H4 (cell line): ENCODE data around the gene MIDN. TPM values are rescaled to one million over a fixed set of nuclear protein-coding genes. Genes with fewer than 3 reads are reported as not detected.
"Not testable (repeated sequence)": the region's sequence is repeated elsewhere in the genome, so short reads cannot be mapped to it uniquely, and the experiment has no call there.

Source experiments
- DNase-seq: peaks from one replicate; pipeline ENCODE4 v3.0.0-alpha.2; 2015; ENCODE audit warnings: low spot score
- total RNA-seq: library from RNA; depleted of rRNA; stranded (reverse); fragments of >200 nt; shearing (Covaris generic); gene quantifications from 2 replicates; pipeline ENCODE4 v1.2.3, GENCODE V29; 2014

Gene MIDN
- total RNA-seq, 1 experiment from 2014 or later = 4.2 TPM

DNA sequence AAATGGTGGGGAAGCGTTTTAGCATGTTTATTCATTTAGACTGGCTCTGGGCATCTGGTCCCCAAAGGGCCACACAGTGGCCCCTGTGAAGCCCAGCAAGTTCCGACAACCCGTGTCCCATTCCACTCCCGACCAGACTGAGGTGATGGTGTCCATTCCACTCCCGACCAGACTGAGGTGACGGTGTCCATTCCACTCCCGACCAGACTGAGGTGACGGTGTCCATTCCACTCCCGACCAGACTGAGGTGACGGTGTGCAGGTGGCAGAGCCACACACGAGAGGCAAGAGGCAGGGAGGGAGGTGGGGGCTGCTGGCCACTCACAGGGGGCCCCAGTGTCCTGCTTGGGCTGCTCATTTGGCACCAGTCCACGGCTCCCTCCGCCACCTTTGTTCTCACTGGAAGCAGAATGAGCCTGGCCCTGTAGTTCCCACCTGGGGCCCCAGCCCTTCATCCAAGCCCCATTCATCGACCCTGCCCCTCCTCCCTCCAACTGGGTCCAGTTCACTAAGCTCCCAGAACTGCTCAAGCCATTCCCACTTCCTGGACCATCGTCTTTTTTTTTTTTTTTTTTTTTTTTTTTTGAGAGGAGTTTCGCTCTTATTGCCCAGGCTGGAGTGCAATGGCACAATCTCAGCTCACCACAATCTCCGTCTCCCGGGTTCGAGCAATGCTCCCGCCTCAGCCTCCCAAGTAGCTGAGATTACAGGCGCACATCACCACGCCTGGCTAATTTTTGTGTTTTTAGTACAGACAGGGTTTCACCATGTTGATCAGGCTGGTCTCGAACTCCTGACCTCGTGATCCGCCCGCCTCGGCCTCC, 1.9 kb upstream of the MIDN start:
- DNase-seq = not testable (repeated sequence)

DNA sequence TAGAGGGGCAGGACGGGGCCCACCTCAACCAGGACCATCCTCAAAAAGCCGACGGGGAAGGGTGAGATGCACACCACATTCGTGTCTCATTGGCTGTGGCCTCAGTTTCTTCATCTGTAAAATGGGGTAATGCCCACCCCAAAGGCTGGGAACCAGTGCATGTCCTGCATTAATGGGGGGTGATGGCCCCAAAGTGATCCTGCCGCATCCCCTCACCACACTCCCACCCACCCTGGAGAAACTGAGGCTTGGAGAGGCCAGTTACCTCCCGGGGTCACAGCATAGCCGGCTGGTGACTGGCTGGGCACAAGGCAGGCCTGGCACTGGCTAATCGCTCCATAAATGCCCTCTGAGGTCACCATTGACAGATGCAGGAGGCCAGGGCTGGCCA, 640 bp upstream of the MIDN start:
- no peak for DNase-seq

GRCh38 chr19:1248786-1249297, 459 bp downstream of the MIDN start:
- DNase-seq = peak; percentile 77

DNA sequence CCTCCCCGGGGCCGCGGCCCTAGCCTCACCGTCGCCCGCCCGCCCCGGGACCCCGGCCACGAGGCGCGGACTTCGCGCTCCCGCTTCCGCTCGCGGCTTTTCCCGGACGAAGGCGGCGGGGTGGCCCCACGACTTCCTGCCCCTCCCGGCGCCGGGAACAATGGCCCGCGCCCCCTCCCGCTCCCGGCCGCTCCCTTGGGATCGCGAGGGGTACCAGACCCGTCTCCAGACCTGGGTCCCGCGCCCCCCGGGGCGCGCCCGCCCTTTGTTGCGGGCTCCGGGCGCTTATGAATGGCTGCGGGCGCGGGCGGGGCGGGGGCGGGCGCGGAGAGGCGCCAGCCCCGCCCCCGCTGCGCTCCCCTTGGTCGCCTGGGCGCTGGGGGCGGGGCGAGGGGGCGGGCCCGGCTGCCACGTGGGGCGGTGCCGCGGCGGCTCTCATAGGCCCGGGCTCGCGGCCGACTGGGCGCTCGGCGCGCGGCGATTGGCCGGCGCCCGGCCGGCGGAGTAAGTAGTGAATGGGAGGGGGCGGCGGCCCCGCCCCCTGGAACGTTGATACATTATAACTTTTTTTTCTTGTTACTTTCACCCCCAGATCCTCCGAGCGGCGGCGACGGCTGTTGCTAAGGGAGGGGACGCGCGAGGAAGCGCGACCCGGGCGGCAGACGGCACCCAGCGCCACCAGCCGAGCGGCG, 1.1 kb downstream of the MIDN start:
- peak; percentile 90 for DNase-seq

GRCh38 chr19:1249990-1250436, 1.6 kb downstream of the MIDN start:
- no peak for DNase-seq

DNA sequence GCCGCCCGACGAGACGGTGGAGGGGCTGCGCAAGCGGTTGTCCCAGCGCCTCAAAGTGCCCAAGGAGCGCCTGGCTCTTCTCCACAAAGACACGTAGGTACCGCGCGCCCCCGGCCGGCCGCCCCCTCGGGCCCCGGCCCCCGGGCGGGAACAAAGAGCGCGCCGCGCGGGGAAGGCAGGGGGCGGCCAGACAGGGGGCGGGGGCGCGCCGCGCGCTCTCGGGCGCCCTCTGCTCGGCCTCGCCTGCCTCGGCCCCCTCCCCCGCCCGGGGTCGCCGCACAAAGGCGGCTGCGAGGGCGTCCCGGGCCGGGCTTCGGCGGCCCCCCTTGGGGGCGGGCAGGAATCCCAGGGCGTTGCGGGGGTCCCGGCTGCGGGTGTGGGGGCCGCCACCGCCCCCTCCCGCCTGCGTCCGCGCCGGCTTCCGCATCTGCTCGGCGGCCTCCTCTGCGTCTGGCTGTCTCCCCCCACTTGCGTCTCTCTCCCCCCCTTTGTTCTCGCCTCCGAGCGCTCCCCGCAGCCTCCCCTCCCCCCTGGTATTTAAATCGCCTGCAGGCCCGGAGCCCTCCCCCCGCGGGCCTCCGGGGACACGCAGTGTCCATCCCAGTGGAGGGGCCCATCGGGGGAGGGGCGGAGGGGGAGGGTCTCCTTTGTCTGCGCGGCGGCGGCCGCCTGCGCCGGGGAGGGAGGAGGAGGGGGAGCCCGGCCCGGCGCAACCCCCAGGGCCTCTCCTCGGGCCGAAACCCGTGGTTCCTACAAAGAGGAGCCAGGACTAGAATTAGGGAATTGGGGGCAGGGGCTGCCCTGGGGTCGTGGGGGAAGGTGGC, 2.3 kb downstream of the MIDN start:
- DNase-seq = peak; percentile 71

DNA sequence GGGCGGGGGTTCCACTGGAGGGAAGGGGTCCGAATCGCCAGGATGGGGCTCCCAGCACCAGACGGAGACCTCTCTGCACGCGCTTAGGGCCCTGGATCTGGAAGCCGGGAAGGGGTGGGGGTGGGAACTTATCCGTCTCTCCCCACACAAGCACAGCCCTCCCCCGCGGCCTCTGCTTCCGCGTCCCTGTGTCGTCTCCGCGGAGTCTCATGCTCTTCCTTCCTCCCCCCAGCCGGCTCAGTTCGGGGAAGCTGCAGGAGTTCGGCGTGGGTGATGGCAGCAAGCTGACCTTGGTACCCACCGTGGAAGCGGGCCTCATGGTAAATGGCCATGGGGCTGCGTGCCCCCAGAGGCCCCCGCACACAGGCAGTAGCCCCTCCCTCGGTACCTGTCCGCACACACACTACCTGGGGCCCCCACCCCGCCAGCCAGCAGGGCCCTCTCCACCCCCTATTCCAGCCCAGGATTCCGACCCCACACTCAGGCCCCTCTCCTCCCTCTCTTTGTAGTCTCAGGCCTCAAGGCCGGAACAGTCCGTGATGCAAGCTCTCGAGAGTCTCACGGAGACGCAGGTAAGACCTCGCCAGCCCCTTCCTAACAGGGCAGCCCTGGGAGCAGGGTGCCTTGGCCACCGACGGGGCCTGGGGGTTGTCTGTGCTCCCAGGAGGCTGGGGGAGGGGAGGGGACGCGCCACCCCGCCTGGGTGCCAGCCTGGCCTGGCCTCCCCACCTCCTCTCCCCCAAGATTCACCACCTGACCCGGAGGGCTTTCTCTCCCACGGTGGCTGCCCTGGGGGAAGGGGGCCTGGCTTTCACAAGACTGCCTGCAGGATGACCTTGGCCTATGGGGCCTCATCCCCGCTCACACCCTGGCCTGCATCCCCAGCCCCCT, 3.2 kb downstream of the MIDN start:
- peak; percentile 51 for DNase-seq

DNA sequence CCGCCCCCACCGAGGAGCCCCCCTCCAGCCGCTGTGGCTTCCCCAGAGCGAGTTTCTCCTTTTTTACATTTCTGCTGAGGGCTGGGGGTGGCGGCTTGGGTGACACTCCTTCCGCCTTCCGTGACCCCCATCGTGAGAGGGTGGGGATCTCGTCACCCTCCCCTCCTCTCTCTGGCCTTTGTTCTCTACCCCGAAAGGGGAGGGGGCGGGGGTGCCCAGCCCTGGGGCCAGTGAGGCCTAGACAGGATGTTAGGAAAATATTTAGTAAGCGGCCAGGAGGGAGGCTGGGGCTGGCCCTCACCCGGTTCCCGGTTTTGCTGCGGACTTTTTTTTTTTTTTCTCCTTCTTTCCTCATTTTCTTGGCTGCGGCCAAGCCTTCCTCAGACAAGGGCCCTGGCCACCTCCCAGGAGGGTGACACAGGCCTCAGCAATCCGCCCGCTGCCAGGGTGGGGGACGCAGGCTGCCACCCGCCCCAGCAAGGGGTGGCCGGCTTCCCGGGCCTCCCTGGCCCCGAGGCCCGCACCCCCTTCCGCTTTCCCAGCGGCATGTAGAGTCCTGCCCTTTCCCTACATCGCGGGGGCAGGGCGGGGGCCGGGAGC, 3.9 kb downstream of the MIDN start:
- peak; percentile 86 for DNase-seq

DNA sequence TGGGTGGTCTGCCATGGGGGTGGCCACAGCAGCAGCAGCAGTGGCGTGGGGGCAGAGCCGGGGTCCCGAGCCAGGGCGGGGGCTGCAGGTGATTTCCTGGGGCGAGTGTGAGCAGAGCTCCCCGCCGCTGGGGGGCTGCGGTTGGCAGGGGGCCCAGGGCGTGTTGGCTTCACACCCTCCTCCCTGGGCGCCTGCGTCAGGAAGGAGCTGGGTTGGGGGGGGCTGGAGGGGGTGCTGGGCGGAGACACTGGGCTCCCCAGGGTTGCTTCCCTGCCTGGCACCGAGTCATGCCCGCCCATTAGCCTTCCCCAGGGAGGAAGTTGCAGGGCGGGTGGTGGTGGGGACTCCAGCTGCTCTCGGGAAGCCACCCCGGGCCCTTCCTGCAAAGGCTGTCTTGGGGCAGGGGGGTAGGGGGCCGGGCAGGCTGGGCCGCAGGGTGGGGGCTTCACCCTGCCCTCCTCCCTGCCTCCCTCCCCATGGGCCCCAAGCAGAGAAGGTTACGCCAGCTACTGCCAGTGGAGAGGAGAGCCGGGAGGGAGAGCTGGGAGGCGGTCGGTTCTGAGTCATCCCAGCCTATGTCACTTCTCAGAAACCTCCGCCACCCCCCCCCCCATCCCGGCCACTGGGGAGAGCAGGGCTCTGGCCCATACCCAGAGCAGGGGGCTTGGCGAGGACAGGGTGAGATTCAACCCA, 4.6 kb downstream of the MIDN start:
- DNase-seq = peak; percentile 96

GRCh38 chr19:1253514-1254080, 5.2 kb downstream of the MIDN start:
- DNase-seq = peak; percentile 82

- DNase-seq = no peak
Observed at GRCh38 chr19:1254081-1254527, 5.7 kb downstream of the MIDN start.

DNA sequence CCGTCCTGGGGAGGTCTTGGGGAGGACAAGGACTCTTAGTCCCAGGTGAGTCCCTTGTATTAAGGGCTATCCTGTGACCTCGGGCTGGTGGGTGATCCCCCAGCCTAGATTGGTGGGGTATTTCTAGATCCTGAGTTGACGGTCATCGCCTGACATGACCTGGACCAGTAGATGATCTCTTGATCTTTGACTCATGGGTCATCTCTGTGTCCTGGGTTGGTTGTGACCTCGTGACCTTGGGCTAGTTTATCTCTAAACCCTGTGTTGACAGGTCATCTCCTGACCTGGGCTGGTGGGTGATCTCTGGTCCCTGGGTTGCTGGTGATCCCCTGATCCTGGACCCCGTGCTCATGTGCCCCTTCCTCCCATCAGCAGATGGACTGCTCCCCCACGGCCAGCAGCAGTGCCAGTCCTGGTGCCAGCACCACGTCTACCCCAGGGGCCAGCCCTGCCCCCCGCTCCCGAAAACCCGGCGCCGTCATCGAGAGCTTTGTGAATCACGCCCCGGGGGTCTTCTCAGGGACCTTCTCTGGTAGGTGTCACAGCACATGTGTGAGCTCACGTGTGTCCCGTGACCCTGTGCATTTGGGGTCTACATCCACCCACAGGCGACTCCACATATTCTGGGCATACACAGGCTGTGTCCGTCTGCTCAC, 6.3 kb downstream of the MIDN start:
- DNase-seq = no peak

DNA sequence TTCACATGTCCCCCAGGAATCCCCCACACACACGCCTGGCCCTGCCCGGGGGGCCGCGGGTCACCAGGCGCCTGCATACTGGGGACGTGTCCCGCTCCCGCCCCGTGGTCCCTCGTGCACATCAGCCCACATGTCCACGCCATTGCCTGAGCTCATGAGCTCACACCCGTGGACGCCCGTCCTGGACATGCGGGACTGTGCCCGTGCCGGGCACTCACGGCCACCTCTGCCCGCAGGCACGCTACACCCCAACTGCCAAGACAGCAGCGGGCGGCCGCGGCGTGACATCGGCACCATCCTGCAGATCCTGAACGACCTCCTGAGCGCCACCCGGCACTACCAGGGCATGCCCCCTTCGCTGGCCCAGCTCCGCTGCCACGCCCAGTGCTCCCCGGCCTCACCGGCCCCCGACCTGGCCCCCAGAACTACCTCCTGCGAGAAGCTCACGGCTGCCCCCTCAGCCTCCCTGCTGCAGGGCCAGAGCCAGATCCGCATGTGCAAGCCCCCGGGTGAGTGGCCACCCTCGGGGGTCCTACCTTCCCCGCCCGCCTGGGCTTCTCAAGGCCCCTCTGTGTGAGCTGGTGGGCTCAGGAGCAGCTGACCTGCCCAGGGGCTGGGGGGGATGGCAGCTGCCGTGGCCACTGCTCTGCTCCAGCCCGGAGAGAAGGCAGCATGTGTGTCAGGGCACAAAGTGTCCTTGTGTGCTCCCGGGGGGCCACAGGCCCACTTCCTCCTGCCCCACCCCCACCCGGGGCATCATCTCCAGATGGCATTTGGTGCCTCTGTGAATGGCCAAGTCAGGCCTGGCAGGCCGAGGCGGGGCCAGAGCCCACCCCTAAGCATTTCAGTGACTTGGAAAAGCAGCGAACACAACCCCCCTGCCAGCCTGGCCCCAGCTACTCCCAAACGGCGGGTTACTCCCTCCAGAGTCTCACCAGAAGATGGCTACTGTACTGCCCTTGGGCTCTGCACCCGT, 7.1 kb downstream of the MIDN start:
- no peak for DNase-seq

GRCh38 chr19:1256646-1257474, 8.5 kb downstream of the MIDN start:
- DNase-seq = no peak

DNA sequence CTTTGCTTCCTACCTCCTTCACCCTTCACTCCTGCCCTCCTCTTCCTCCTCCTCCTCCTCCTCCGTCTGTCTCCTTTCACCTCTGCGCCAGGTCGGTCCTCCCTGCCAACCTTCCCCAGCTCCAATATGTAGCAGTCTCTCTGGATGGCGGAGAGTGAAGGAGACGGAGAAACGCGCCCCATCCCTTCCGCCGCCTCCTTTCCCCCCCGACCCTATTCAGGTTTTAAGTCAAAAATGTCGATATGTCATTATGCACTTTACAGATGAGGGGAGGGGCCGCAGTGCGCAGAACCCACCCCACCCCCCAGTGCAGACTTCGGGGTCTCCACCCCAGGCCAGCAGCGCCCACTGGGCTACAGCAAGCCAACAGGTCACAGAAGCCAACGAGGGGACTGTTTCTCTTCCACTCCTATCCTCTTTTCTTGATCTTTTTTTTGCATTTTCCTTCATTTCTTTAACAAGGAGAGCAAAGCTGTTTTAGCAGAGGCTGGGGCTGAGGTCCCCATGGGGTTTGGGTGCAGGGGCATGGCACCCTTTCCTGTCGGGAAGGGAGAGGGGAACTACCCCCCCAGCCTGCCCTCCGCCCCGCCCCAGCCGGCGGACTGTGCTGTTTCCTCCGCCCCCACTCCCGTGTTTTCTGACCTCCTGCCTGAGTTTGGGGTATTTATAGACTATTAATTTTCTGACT, 9.2 kb downstream of the MIDN start:
- DNase-seq = no peak

DNA sequence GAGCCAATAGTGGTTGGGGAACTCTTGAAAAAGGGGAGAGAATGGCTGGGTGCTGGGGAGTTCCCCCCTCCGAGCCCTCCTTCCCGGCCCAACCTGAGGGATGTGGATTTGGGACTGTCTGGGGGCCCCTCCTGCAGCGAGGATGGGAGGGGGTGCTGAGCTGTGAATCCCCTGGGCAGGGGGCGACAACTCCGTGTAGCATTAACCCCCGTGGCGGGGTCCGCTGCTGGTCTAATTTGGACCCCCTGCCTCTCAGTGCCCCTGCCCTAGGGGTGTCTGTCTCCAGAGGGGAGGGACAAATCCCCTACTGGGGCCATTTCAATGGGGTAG, 9.7 kb downstream of the MIDN start:
- no peak for DNase-seq
